ENCODE data around the gene PSMD11.
A peak's percentile ranks its signal among the peaks of the same experiment; 100 is the strongest.
"Not testable (repeated sequence)": the region's sequence is repeated elsewhere in the genome, so short reads cannot be mapped to it uniquely, and the experiment has no call there.

Gene PSMD11

GRCh38 chr17:32444301-32445073 is at the start of gene PSMD11:
Gene PSMD11 (plus strand): TSS chr17:32444510. CDS start chr17:32444524, 14 bp downstream.
- DNase-seq (ENCODE audit: low read depth) = peak; percentile 99

GRCh38 chr17:32396343-32396742 is 48.0 kb upstream of the PSMD11 start:
- DNase-seq (ENCODE audit: low read depth) = no peak

DNA sequence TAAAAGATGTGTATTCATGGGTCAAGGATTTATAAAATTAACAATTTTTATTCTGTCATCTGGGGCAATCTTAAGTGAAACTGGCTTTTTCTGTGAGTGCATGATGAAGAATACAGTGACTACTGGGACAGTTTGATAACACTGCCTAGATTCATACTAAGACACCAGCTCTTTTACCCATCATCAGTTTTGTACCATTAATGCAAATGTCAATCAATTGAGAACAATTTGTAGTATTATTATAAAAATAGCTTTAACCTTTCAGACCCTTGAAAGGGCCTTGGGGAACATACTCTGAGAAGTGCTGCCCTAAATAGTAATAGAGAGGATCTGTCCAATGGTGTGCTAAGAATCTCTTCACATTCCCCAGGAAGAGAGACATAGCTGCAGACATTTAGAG is 45.4 kb upstream of the PSMD11 start:
- no peak for DNase-seq (ENCODE audit: low read depth)

GRCh38 chr17:32410085-32410484 is 34.2 kb upstream of the PSMD11 start:
- DNase-seq (ENCODE audit: low read depth) = not testable (repeated sequence)

GRCh38 chr17:32426894-32427293 is 17.4 kb upstream of the PSMD11 start:
- no peak for DNase-seq (ENCODE audit: low read depth)

DNA sequence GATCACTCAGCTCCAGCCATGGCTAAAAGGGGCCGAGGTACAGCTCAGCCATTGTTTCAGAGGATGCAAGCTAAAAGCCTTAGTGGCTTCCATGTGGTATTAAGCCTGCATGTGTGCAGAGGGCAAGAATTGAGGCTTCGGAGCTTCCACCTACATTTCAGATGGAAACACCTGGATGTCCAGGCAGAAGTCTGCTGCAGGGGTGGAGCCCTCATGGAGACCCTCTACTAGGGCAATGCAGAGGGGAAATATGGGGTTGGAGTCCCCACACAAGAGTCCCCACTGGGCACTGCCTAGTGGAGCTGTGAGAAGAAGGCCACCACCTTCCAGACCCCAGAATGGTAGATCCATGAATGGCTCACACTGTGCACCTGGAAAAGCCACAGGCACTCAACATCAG is 14.7 kb upstream of the PSMD11 start:
- DNase-seq (ENCODE audit: low read depth) = no peak

GRCh38 chr17:32440722-32441121 is 3.6 kb upstream of the PSMD11 start:
- no peak for DNase-seq (ENCODE audit: low read depth)

DNA sequence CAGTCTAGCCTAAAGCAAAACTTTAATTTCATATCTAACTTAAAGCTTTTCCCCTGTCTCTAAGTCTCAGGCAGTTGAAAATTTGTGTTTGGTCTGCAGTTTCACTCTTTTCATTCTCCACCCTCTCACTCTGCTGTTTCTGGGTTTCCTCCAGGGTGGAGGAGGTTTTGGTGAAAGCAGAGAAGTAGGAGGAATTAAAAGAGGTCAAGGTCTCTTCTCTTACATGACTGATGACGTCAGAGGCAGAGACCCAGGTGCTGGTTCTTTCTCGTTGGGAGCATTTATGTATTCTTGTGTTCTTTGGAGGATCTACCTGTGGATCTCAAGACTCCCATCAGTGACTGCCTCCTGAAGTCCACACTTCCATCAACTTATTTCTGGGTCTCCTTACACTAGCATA is 2.4 kb upstream of the PSMD11 start:
- DNase-seq (ENCODE audit: low read depth) = no peak

DNA sequence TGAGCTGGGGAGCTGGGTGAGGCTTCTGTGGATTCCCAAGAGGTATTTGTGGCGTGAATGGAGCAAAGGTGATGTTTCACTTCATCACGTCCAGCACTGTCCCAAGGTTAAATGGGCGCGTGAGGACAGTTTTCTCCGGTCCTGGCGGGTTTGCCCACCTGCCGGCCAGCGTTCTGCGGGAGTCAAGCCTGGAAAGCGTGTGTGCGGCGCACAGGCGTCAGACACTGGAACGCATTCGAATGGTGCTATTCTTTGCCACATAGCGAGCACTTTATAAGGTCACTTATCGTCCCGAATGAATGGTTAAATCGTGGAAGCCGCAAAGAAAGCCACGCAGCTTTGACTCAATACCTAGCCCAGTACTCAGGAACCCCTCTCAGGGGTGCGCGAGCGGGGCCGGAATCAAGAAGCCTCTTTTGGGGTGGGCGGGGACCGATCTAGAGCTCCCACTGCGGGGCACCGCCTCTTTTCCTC is 446 bp upstream of the PSMD11 start:
- no peak for DNase-seq (ENCODE audit: low read depth)

DNA sequence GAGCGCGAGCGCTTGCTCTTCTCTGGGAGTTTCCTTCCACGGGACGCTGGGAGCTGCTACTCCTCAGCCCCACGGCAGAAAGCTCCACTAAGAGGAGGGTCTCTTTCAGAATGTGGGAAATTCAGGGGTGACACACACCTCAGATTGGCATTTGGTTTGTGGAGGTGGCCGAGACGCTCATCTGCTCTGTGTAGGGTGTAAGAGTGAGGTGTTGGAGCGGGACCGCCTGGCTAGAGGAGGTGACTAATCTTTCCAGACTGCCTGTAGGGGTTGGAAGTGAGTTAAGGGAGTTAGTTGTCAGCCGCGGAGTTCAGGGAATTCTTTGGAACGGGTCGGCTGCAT is 735 bp downstream of the PSMD11 start:
- DNase-seq (ENCODE audit: low read depth) = no peak

DNA sequence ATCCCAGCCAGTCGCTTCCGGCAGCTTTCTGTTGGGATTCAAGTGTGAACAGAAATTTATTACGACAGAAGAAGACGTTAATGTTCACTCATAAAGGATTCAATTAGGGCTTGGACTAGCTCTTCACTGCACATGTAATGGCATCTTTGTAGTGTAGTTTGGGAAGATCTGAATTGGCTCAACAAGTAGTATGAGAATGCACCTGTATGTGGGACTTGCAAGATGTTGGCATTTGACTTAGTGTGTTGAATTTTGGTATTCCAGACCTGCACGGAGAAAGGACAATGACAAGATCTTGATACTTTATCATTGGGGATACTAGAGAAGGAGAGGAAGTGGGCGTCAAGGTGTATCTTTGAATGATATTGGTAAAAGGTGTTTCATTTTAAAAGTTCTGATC is 1.2 kb downstream of the PSMD11 start:
- DNase-seq (ENCODE audit: low read depth) = no peak

DNA sequence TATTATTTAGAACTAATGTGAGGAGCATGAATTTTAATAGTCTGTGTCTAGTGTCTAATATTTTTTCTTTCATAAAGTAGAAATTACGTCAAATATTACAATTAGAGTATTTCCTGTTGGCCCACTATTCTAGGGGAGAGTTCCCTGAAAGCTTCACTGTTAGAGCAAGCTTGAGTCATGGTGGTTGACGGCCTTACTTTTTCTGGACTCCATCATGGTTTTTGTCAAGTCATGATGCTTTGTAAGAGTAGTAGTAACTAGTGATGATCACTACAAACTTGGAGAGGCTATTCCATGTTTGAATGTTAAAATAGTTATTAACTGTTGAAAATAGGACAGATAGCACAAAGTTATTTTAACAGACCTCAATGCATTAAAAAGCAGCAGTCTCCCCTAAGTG is 1.7 kb downstream of the PSMD11 start:
- no peak for DNase-seq (ENCODE audit: low read depth)

DNA sequence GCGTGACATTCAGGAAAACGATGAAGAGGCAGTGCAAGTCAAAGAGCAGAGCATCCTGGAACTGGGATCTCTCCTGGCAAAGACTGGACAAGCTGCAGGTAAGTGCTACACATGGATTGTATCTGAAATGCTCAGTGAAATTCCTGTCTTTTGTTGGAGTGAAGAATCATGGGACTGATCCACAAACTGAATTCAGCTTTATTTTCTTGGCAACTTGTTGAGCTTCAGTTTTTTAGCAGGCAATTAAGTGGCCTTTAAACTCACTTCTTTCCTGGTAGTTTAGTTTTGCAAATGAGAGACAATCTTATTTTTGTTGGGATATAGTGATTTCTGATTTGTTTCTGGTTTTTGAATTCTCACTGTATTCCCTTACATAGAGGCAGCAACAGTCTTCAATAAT is 2.6 kb downstream of the PSMD11 start:
- DNase-seq (ENCODE audit: low read depth) = no peak

DNA sequence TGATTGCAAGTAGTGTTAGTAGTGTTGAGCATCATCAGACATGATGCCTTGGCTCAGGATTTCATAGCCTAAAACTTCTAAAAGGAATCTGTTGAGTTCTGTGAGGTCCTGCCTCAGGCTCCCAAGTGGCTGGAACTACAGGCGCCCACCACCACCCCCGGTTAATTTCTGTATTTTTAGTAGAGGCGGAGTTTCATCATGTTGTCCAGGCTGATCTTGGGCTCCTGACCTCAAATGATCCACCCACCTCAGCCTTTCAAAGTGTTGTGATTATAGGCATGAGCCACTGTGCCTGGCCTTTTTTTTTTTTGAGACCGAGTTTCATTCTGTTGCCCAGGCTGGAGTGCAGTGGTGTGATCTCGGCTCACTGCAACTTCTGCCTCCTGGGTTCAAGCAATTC is 5.7 kb downstream of the PSMD11 start:
- DNase-seq (ENCODE audit: low read depth) = no peak

- DNase-seq (ENCODE audit: low read depth) = not testable (repeated sequence)
Observed at GRCh38 chr17:32450379-32450778, 6.1 kb downstream of the PSMD11 start.

- no peak for DNase-seq (ENCODE audit: low read depth)
Observed at GRCh38 chr17:32451879-32452278, 7.6 kb downstream of the PSMD11 start.

GRCh38 chr17:32452281-32452680 is 8.0 kb downstream of the PSMD11 start:
- DNase-seq (ENCODE audit: low read depth) = no peak

GRCh38 chr17:32453370-32453769 is 9.1 kb downstream of the PSMD11 start:
- DNase-seq (ENCODE audit: low read depth) = no peak

GRCh38 chr17:32458371-32458770 is 14.1 kb downstream of the PSMD11 start:
- no peak for DNase-seq (ENCODE audit: low read depth)

- DNase-seq (ENCODE audit: low read depth) = no peak
Observed at GRCh38 chr17:32460054-32460453, 15.7 kb downstream of the PSMD11 start.

DNA sequence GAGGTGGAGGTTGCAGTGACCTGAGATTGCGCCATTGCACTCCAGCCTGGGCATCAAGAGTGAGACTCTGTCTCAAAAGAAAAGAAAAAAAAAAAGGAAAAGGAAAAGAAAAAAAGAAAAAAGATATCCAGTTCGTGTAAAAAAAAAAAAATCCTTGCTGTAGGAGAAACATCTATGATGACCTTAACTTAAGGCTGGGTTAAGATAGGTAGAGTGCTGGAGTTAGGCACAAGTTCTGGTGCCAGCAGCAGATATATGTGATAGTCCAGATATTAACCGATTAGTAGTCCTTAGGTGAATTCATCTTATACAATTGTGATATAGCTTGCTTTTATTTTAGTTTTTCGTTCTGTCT is 17.2 kb downstream of the PSMD11 start:
- no peak for DNase-seq (ENCODE audit: low read depth)

GRCh38 chr17:32461853-32462617 is 17.7 kb downstream of the PSMD11 start:
- peak; percentile 30 for DNase-seq (ENCODE audit: low read depth)

GRCh38 chr17:32463304-32463703 is 19.0 kb downstream of the PSMD11 start:
- no peak for DNase-seq (ENCODE audit: low read depth)

GRCh38 chr17:32464374-32464773 is 20.1 kb downstream of the PSMD11 start:
- no peak for DNase-seq (ENCODE audit: low read depth)
